ENCODE results near the gene BMP6. TPM values are rescaled to one million over a fixed set of nuclear protein-coding genes. Genes with fewer than 3 reads are reported as not detected.

BMP6 gene
- total RNA-seq, 1 donor from 2014 or later = 234 TPM

- no peak for DNase-seq
These were observed 107.2 kb downstream of the BMP6 start for GRCh38 chr6:7832904-7833750.

GRCh38 chr6:7833751-7834070, 107.8 kb downstream of the BMP6 start:
- no peak for DNase-seq

- DNase-seq = no peak
These were observed 110.6 kb downstream of the BMP6 start for GRCh38 chr6:7836371-7837026.

GRCh38 chr6:7841781-7842468, 116.0 kb downstream of the BMP6 start:
- DNase-seq = no peak

GRCh38 chr6:7846966-7847818, 121.3 kb downstream of the BMP6 start:
- DNase-seq = peak; percentile 70

- DNase-seq = no peak
These were observed 122.3 kb downstream of the BMP6 start for GRCh38 chr6:7848229-7848628.

GRCh38 chr6:7851780-7852179, 125.9 kb downstream of the BMP6 start:
- no peak for DNase-seq

- DNase-seq = no peak
These were observed 133.7 kb downstream of the BMP6 start for GRCh38 chr6:7859591-7859990.

GRCh38 chr6:7865781-7866180, 139.9 kb downstream of the BMP6 start:
- DNase-seq = no peak

- DNase-seq = no peak
These were observed 140.6 kb downstream of the BMP6 start for GRCh38 chr6:7866526-7866925.

- no peak for DNase-seq
These were observed 143.0 kb downstream of the BMP6 start for GRCh38 chr6:7868926-7869325.

GRCh38 chr6:7878401-7878964, 152.6 kb downstream of the BMP6 start:
- DNase-seq = no peak

GRCh38 chr6:7879043-7879442, 153.1 kb downstream of the BMP6 start:
- DNase-seq = no peak

GRCh38 chr6:7879579-7879978, 153.7 kb downstream of the BMP6 start:
- no peak for DNase-seq

GRCh38 chr6:7879980-7880717, 154.2 kb downstream of the BMP6 start:
- DNase-seq = no peak

GRCh38 chr6:7880718-7881107, 154.8 kb downstream of the BMP6 start:
- DNase-seq = no peak

- no peak for DNase-seq
These were observed 156.0 kb downstream of the BMP6 start for GRCh38 chr6:7881765-7882500.

GRCh38 chr6:7882505-7883257, 156.8 kb downstream of the BMP6 start:
- no peak for DNase-seq

- DNase-seq = no peak
These were observed 157.5 kb downstream of the BMP6 start for GRCh38 chr6:7883381-7883780.

GRCh38 chr6:7886132-7886531, 160.2 kb downstream of the BMP6 start:
- no peak for DNase-seq
